ENCODE results near the gene ANAPC15.
A peak's percentile ranks its signal among the peaks of the same experiment; 100 is the strongest.

ANAPC15 gene

GRCh38 chr11:72112143-72112977 is at the start of gene ANAPC15 (continued):
- no peak for TF ChIP-seq ZNF280D (tag by site-specific recombination; IDR thresholded peaks at IDR 0.05)
- no peak for TF ChIP-seq ZNF621 (tag by site-specific recombination; IDR thresholded peaks at IDR 0.05)
- no peak for TF ChIP-seq ZBTB49 (tag by site-specific recombination; IDR thresholded peaks at IDR 0.05; ENCODE audit: low read depth)
- TF ChIP-seq CTCF (tag by site-specific recombination; IDR thresholded peaks at IDR 0.05), result no peak
- TF ChIP-seq MZF1 (tag by site-specific recombination; IDR thresholded peaks at IDR 0.05; ENCODE audit: borderline replicate concordance), result no peak
- no peak for TF ChIP-seq ZBTB44 (tag by site-specific recombination; IDR thresholded peaks at IDR 0.05)
- no peak for TF ChIP-seq ZNF747 (tag by site-specific recombination; IDR thresholded peaks at IDR 0.05)
- TF ChIP-seq WT1 (tag by site-specific recombination; IDR thresholded peaks at IDR 0.05), result no peak
- no peak for TF ChIP-seq ZNF292 (tag by site-specific recombination; IDR thresholded peaks at IDR 0.05; ENCODE audit: borderline replicate concordance, low read depth)
- TF ChIP-seq YY1 (tag by site-specific recombination; IDR thresholded peaks at IDR 0.05), result no peak
- TF ChIP-seq ZBTB20 (tag by site-specific recombination; IDR thresholded peaks at IDR 0.05), result no peak
- TF ChIP-seq GLIS1 (tag by site-specific recombination; IDR thresholded peaks at IDR 0.05), result no peak
- no peak for TF ChIP-seq ZSCAN4 (tag by site-specific recombination; IDR thresholded peaks at IDR 0.05)
- TF ChIP-seq ZNF426 (tag by site-specific recombination; IDR thresholded peaks at IDR 0.05), result no peak
- TF ChIP-seq ZBTB11 (tag by site-specific recombination; conservative IDR thresholded peaks at IDR 0.05; ENCODE audit: low read depth), result peak; percentile 97
- TF ChIP-seq ZNF335 (tag by site-specific recombination; conservative IDR thresholded peaks at IDR 0.05), result peak; percentile 50
- TF ChIP-seq ZNF792 (tag by site-specific recombination; IDR thresholded peaks at IDR 0.05), result no peak
- TF ChIP-seq PRDM1 (tag by site-specific recombination; IDR thresholded peaks at IDR 0.05), result no peak
- no peak for TF ChIP-seq ZNF830 (tag by site-specific recombination; IDR thresholded peaks at IDR 0.05; ENCODE audit: low read depth)
- TF ChIP-seq ZNF132 (tag by site-specific recombination; IDR thresholded peaks at IDR 0.05; ENCODE audit: borderline replicate concordance), result no peak
- TF ChIP-seq ZNF843 (tag by site-specific recombination; IDR thresholded peaks at IDR 0.05), result no peak; the same call in 1 of the 2 replicates
- no peak for TF ChIP-seq ZNF585B (tag by site-specific recombination; IDR thresholded peaks at IDR 0.05)
- 0 out of 2 replicates have a peak, but pooled peaks have one; percentile 44 for TF ChIP-seq ZNF362 (tag by site-specific recombination; IDR thresholded peaks at IDR 0.05)
